NCI-H128 (cell line): ENCODE results near the gene PAQR7.

ENCODE experiments used
- DNase-seq: peaks from one replicate; lab custom pipeline; 2025; ENCODE audit not compliant: unreplicated experiment; lab: John Stamatoyannopoulos, UW

PAQR7 gene

GRCh38 chr1:25874635-25875153 is 814 bp downstream of the PAQR7 start:
- DNase-seq, result no peak

- DNase-seq, result no peak
Observed at GRCh38 chr1:25874209-25874608, 1.3 kb downstream of the PAQR7 start.

GRCh38 chr1:25873120-25873519 is 2.4 kb downstream of the PAQR7 start:
- no peak for DNase-seq

GRCh38 chr1:25872713-25873112 is 2.8 kb downstream of the PAQR7 start:
- DNase-seq, result no peak

- DNase-seq, result no peak
Observed at GRCh38 chr1:25871704-25872494, 3.6 kb downstream of the PAQR7 start.

GRCh38 chr1:25871086-25871703 is 4.3 kb downstream of the PAQR7 start:
- DNase-seq, result no peak

- DNase-seq, result no peak
Observed at GRCh38 chr1:25870614-25871013, 4.9 kb downstream of the PAQR7 start.

- DNase-seq, result no peak
Observed at GRCh38 chr1:25869909-25870606, 5.5 kb downstream of the PAQR7 start.

- no peak for DNase-seq
Observed at GRCh38 chr1:25867210-25867991, 8.1 kb downstream of the PAQR7 start.

- no peak for DNase-seq
Observed at GRCh38 chr1:25866288-25866687, 9.2 kb downstream of the PAQR7 start.

- DNase-seq, result no peak
Observed at GRCh38 chr1:25864434-25864833, 11.1 kb downstream of the PAQR7 start.

GRCh38 chr1:25863486-25864262 is 11.8 kb downstream of the PAQR7 start:
- DNase-seq, result no peak

- no peak for DNase-seq
Observed at GRCh38 chr1:25862785-25863485, 12.6 kb downstream of the PAQR7 start.

GRCh38 chr1:25861316-25862286 is 13.9 kb downstream of the PAQR7 start:
- DNase-seq, result no peak

GRCh38 chr1:25858906-25859789 is 16.4 kb downstream of the PAQR7 start, which contains the start of gene AUNIP:
TSS of gene AUNIP (minus strand) at chr1:25859457. CDS start at chr1:25859357, 100 bp downstream.
- DNase-seq, result peak; percentile 76

GRCh38 chr1:25858494-25858893 is 17.0 kb downstream of the PAQR7 start:
- no peak for DNase-seq

- no peak for DNase-seq
Observed at GRCh38 chr1:25856856-25857255, 18.7 kb downstream of the PAQR7 start.
